ENCODE data around the gene USP20.

The USP20 gene

GRCh38 chr9:129863059-129863690, 27.9 kb downstream of the USP20 start:
- H3K9ac ChIP-seq: no peak overlapping the region
- H3K4me1 ChIP-seq: no peaks in the 10 kb centered on the region
- no peaks in the 10 kb centered on the region for H3K79me2 ChIP-seq
- H3K9me3 ChIP-seq (ENCODE audit: control insufficient read depth, low read length): no peaks in the 10 kb centered on the region
- no peak overlapping the region for H3K27ac ChIP-seq
- H3K4me2 ChIP-seq (ENCODE audit: low read length): no peak overlapping the region
- no peak for TF ChIP-seq CTCF (IDR thresholded peaks at IDR 0.05)
- H3K36me3 ChIP-seq (ENCODE audit: control insufficient read depth, insufficient read depth, low read length): no peaks in the 10 kb centered on the region
- no peaks in the 10 kb centered on the region for H3K27me3 ChIP-seq (ENCODE audit: control insufficient read depth, insufficient read depth, low read length)
- H3K4me3 ChIP-seq (ENCODE audit: low read depth, low read length): no peak overlapping the region
- no peak overlapping the region for H2AFZ ChIP-seq

GRCh38 chr9:129864991-129865647, 29.9 kb downstream of the USP20 start:
- H3K79me2 ChIP-seq: no peaks in the 10 kb centered on the region
- no peaks in the 10 kb centered on the region for H3K4me1 ChIP-seq
- no peak overlapping the region for H3K4me3 ChIP-seq (ENCODE audit: low read depth, low read length)
- H2AFZ ChIP-seq: no peak overlapping the region
- no peak overlapping the region for H3K9ac ChIP-seq
- TF ChIP-seq CTCF (IDR thresholded peaks at IDR 0.05): no peak
- H3K27ac ChIP-seq: no peak overlapping the region
- H3K9me3 ChIP-seq (ENCODE audit: control insufficient read depth, low read length): no peaks in the 10 kb centered on the region
- H3K4me2 ChIP-seq (ENCODE audit: low read length): no peak overlapping the region
- H3K36me3 ChIP-seq (ENCODE audit: control insufficient read depth, insufficient read depth, low read length): no peaks in the 10 kb centered on the region
- no peaks in the 10 kb centered on the region for H3K27me3 ChIP-seq (ENCODE audit: control insufficient read depth, insufficient read depth, low read length)

- no peak overlapping the region for H2AFZ ChIP-seq
- H3K9ac ChIP-seq: no peak overlapping the region
- no peaks in the 10 kb centered on the region for H3K4me1 ChIP-seq
- no peak overlapping the region for H3K27ac ChIP-seq
- no peaks in the 10 kb centered on the region for H3K36me3 ChIP-seq (ENCODE audit: control insufficient read depth, insufficient read depth, low read length)
- H3K27me3 ChIP-seq (ENCODE audit: control insufficient read depth, insufficient read depth, low read length): no peaks in the 10 kb centered on the region
- H3K79me2 ChIP-seq: no peaks in the 10 kb centered on the region
- H3K9me3 ChIP-seq (ENCODE audit: control insufficient read depth, low read length): no peaks in the 10 kb centered on the region
- H3K4me3 ChIP-seq (ENCODE audit: low read depth, low read length): no peak overlapping the region
- no peak for TF ChIP-seq CTCF (IDR thresholded peaks at IDR 0.05)
- no peak overlapping the region for H3K4me2 ChIP-seq (ENCODE audit: low read length)
Observed at GRCh38 chr9:129865668-129866320, 30.5 kb downstream of the USP20 start.

GRCh38 chr9:129866394-129867135, 31.3 kb downstream of the USP20 start:
- no peak overlapping the region for H3K27ac ChIP-seq
- no peaks in the 10 kb centered on the region for H3K4me1 ChIP-seq
- no peak for TF ChIP-seq CTCF (IDR thresholded peaks at IDR 0.05)
- H3K9ac ChIP-seq: no peak overlapping the region
- no peak overlapping the region for H3K4me3 ChIP-seq (ENCODE audit: low read depth, low read length)
- no peak overlapping the region for H3K4me2 ChIP-seq (ENCODE audit: low read length)
- H3K79me2 ChIP-seq: no peaks in the 10 kb centered on the region
- no peaks in the 10 kb centered on the region for H3K36me3 ChIP-seq (ENCODE audit: control insufficient read depth, insufficient read depth, low read length)
- H3K27me3 ChIP-seq (ENCODE audit: control insufficient read depth, insufficient read depth, low read length): no peaks in the 10 kb centered on the region
- H3K9me3 ChIP-seq (ENCODE audit: control insufficient read depth, low read length): no peaks in the 10 kb centered on the region
- H2AFZ ChIP-seq: no peak overlapping the region
